HepG2 (cell line): Measurements from ENCODE around the gene NKAIN2. TPM values are rescaled to one million over a fixed set of nuclear protein-coding genes. Genes with fewer than 3 reads are reported as not detected.

Source experiments
- ATAC-seq: fragments of 200-7000 bp; cut with Tn5 transposase; 3 replicates; pipeline ENCODE4 v1.9.1; 2020; ENCODE audit warnings: mild to moderate bottlenecking, moderate library complexity
- BruUV-seq: library from RNA; stranded (reverse); fragments of 400-500 nt; replicated peaks from 2 replicates; lab custom pipeline; 2021; lab: Mats Ljungman, UMichigan
- CTCF ChIA-PET: fragments of 300-600 bp; formaldehyde crosslinking; extraction: SDS; loops from one replicate; lab custom pipeline; 2021; ENCODE audit warnings: low total read pairs, inconsistent platforms, low intra/inter-chr PET ratio; lab: Yijun Ruan, JAX
- POLR2A ChIA-PET: fragments of 350-600 bp; sonication (Branson Sonifier 250); formaldehyde crosslinking; loops from one replicate; lab custom pipeline; 2020; ENCODE audit warnings: antibody characterized with exemption, inconsistent platforms; lab: Yijun Ruan, JAX
- DNase-seq: peaks from one replicate; pipeline ENCODE4 v3.0.0-alpha.2; 2015; ENCODE audit warnings: low spot score
- FAIRE-seq: peaks from 3 replicates; lab custom pipeline; 2011; peaks lifted over from hg19 to GRCh38; lab: Jason Lieb, UNC
- H2AFZ ChIP-seq: one replicate; pipeline ENCODE4 v1.6.1; 2011; ENCODE audit warnings: low read length, inconsistent platforms
- H3K27ac ChIP-seq: fragments of 300-600 bp; 3 replicates; pipeline ENCODE4 v1.8.0; 2011; ENCODE audit warnings: mixed run types, mild to moderate bottlenecking, mixed read lengths, low read length, inconsistent platforms; ENCODE audit not compliant: insufficient read depth; ENCODE audit errors: extremely low read length
- H3K27me3 ChIP-seq, 2 experiments: fragments of 200-600 bp in 1 of 2; 2 replicates in 1 of 2; 3 replicates in 1 of 2; pipeline versions ENCODE4 v1.6.0 to v1.8.0; 2011; ENCODE audit warnings: low read length in 2 of 2, mild to moderate bottlenecking in 2 of 2, moderate library complexity in 2 of 2, inconsistent platforms in 1 of 2; ENCODE audit not compliant: insufficient read depth in 2 of 2, control insufficient read depth in 1 of 2
- H3K36me3 ChIP-seq, 2 experiments: fragments of 200-600 bp in 1 of 2; replicated peaks in 1 of 2; 2 replicates in 1 of 2; 3 replicates in 1 of 2; pipeline versions ENCODE4 v1.5.1 to v1.8.0; 2011; ENCODE audit warnings: low read length in 2 of 2, inconsistent platforms in 1 of 2; ENCODE audit not compliant: insufficient read depth in 2 of 2, control insufficient read depth in 1 of 2
- H3K4me1 ChIP-seq: 2 replicates; pipeline ENCODE4 v1.5.1; 2012; ENCODE audit warnings: low read length, inconsistent platforms; ENCODE audit not compliant: insufficient read depth
- H3K4me2 ChIP-seq: 2 replicates; pipeline ENCODE4 v1.6.0; 2011; ENCODE audit warnings: low read depth, low read length, inconsistent platforms
- H3K4me3 ChIP-seq, 3 experiments: fragments of 200-600 bp in 1 of 3; sonication (generic), shearing (Covaris generic) in 1 of 3; replicated peaks in 1 of 3; 2 replicates each; pipeline ENCODE4 v1.5.1; 2011 to 2016; ENCODE audit warnings: low read length in 3 of 3, inconsistent platforms in 2 of 3, low read depth in 2 of 3, mild to moderate bottlenecking in 2 of 3, control low read depth in 1 of 3, mixed read lengths in 1 of 3; ENCODE audit not compliant: insufficient read depth in 1 of 3
- H3K79me2 ChIP-seq: one replicate; pipeline ENCODE4 v1.6.1; 2011; ENCODE audit warnings: low read length, inconsistent platforms; ENCODE audit not compliant: insufficient read depth
- H3K9ac ChIP-seq: 2 replicates; pipeline ENCODE4 v1.6.0; 2011; ENCODE audit warnings: mild to moderate bottlenecking, low read depth, low read length, inconsistent platforms; ENCODE audit not compliant: insufficient read depth
- H3K9me3 ChIP-seq: 2 replicates; pipeline ENCODE4 v1.5.1; 2012; ENCODE audit warnings: mild to moderate bottlenecking, low read length
- H4K20me1 ChIP-seq: 2 replicates; pipeline ENCODE4 v1.6.0; 2011; ENCODE audit warnings: inconsistent platforms, mild to moderate bottlenecking, low read length, moderate library complexity; ENCODE audit not compliant: insufficient read depth
- CREM ChIP-seq, 2 experiments: sonication (generic) in 1 of 2; formaldehyde crosslinking in 1 of 2; IDR thresholded peaks; 2 replicates each; pipeline versions ENCODE4 v1.4.0 to v1.6.1; 2016 to 2020; ENCODE audit warnings: antibody characterized with exemption in 1 of 2, mild to moderate bottlenecking in 1 of 2, missing genetic modification reagents in 1 of 2
- FOXM1 ChIP-seq: sonication (generic); formaldehyde crosslinking; IDR thresholded peaks from 2 replicates; pipeline ENCODE4 v1.5.0; 2020; ENCODE audit warnings: missing genetic modification reagents
- HIVEP1 ChIP-seq: sonication (generic); formaldehyde crosslinking; IDR thresholded peaks from 2 replicates; pipeline ENCODE4 v1.4.0; 2020; ENCODE audit warnings: mild to moderate bottlenecking, missing genetic modification reagents
- IRF2 ChIP-seq: IDR thresholded peaks from 2 replicates; pipeline ENCODE4 v1.6.1; 2018; ENCODE audit warnings: missing genetic modification reagents, missing compliant biosample characterization
- KDM1A ChIP-seq: IDR thresholded peaks from 2 replicates; pipeline ENCODE4 v1.6.1; 2016; ENCODE audit warnings: missing compliant biosample characterization
- RFX1 ChIP-seq: fragments of 450-650 bp; IDR thresholded peaks from 2 replicates; pipeline ENCODE4 v1.6.1; 2017
- RFX3 ChIP-seq: IDR thresholded peaks from 2 replicates; pipeline ENCODE4 v1.6.1; 2016; ENCODE audit warnings: missing biosample characterization, missing genetic modification reagents
- TCF7L2 ChIP-seq: IDR thresholded peaks from 2 replicates; pipeline ENCODE4 v1.6.1; 2011; ENCODE audit warnings: mild to moderate bottlenecking, low read depth, low read length, moderate library complexity
- TEAD3 ChIP-seq: optimal IDR thresholded peaks from 2 replicates; pipeline ENCODE3; 2016; ENCODE audit warnings: borderline replicate concordance
- TOPORS ChIP-seq: sonication (generic); formaldehyde crosslinking; IDR thresholded peaks from 2 replicates; pipeline ENCODE4 v1.8.0; 2023; ENCODE audit warnings: mild to moderate bottlenecking, missing genetic modification reagents
- ZBTB2 ChIP-seq: sonication (generic); formaldehyde crosslinking; IDR thresholded peaks from 2 replicates; pipeline ENCODE4 v1.8.0; 2022; ENCODE audit warnings: low read depth, missing genetic modification reagents
- ZBTB43 ChIP-seq: sonication (generic); formaldehyde crosslinking; conservative IDR thresholded peaks from 2 replicates; pipeline ENCODE4 v1.4.0; 2020; ENCODE audit warnings: missing genetic modification reagents
- ZFAT ChIP-seq: sonication (generic); formaldehyde crosslinking; conservative IDR thresholded peaks from 2 replicates; pipeline ENCODE4 v1.8.1; 2023; ENCODE audit warnings: missing genetic modification reagents, inconsistent platforms
- ZNF431 ChIP-seq: sonication (generic); formaldehyde crosslinking; IDR thresholded peaks from 2 replicates; pipeline ENCODE4 v1.9.0; 2022; ENCODE audit warnings: missing genetic modification reagents, low read depth, mild to moderate bottlenecking, borderline replicate concordance
- ZNF790 ChIP-seq: sonication (generic); formaldehyde crosslinking; IDR thresholded peaks from 2 replicates; pipeline ENCODE4 v1.8.0; 2022; ENCODE audit warnings: missing genetic modification reagents, mild to moderate bottlenecking, borderline replicate concordance
- ZSCAN9 ChIP-seq: IDR thresholded peaks from 2 replicates; pipeline ENCODE4 v1.6.1; 2016; ENCODE audit warnings: borderline replicate concordance
- ZUFSP ChIP-seq: sonication (generic); formaldehyde crosslinking; IDR thresholded peaks from 2 replicates; pipeline ENCODE4 v1.9.0; 2021; ENCODE audit warnings: missing genetic modification reagents, mild to moderate bottlenecking, borderline replicate concordance
- WGBS: methylation state at CpG from one replicate; pipeline ENCODE4 v1.1.6; 2017; ENCODE audit warnings: low lambda C conversion rate; 5-methylcytosine and 5-hydroxymethylcytosine counted together
- in situ Hi-C: cut with HindIII; loops from 2 replicates; pipeline ENCODE4 v1.10.0; 2017; ENCODE audit warnings: low pct_unique_long_range_greater_than_20kb; ENCODE audit not compliant: extremely low pct_ligation_motif_present
- intact Hi-C: fragments of 100-400 bp; cut with micrococcal nuclease; formaldehyde crosslinking; loops from one replicate; pipeline ENCODE4 v1.10.0; 2022; ENCODE audit not compliant: unreplicated experiment
- polyA plus RNA-seq, 8 experiments: library from polyadenylated mRNA; depleted of rRNA in 3 of 8; stranded (reverse) in 7 of 8; unstranded in 1 of 8; fragments of >200 nt; fragmentation: Illumina TruSeq in 4 of 8; extraction: Trizol in 4 of 8; gene quantifications; 2 replicates each; pipeline versions ENCODE4 v1.2.1 to v1.2.3, GENCODE V29; 2011 to 2016; ENCODE audit warnings: low read depth in 4 of 8, missing spikeins in 1 of 8, mixed read lengths in 1 of 8; ENCODE audit not compliant: insufficient read depth in 1 of 8
- total RNA-seq, 5 experiments: library from RNA; depleted of rRNA; stranded (reverse); fragments of >200 nt; fragmentation: Illumina TruSeq; extraction: Trizol; gene quantifications; 2 replicates each; pipeline ENCODE4 v1.2.3, GENCODE V29; 2016; ENCODE audit warnings: low read depth in 1 of 5

Gene NKAIN2
- total and polyA plus RNA-seq, 2 of the 13 experiments (the other 11 are each of a cell fraction or from before 2014, with no cell fraction given) = not detected

GRCh38 chr6:124669713-124670480 lies 866.2 kb downstream of the NKAIN2 start:
- 2% methylated on average over 4 of the region's 4 CpGs for WGBS

More at GRCh38 chr6:124669713-124670480, 866.2 kb downstream of the NKAIN2 start:
- no peak overlapping the region for H3K4me3 ChIP-seq
- ChIA-PET POLR2A (no interaction called here), CTCF (no interaction called here)
- H4K20me1 ChIP-seq = no peaks in the 10 kb centered on the region
- intact Hi-C loops (no loop called here), in situ Hi-C loops (no loop called here)
- DNase-seq (no peak), ATAC-seq (no peak), FAIRE-seq (no peak)
- no peak overlapping the region for H3K9ac ChIP-seq
- no peaks in the 10 kb centered on the region for H3K27me3 ChIP-seq
- TF ChIP-seq RFX1 = no peak
- no peak for TF ChIP-seq IRF2 (CRISPR knock-in tag)
- TF ChIP-seq ZBTB2 (CRISPR knock-in tag) = no peak
- no peak for TF ChIP-seq TOPORS (CRISPR knock-in tag)
- no peak for TF ChIP-seq TEAD3 (CRISPR knock-in tag)
- no peak for TF ChIP-seq ZNF790 (CRISPR knock-in tag)
- TF ChIP-seq ZFAT (CRISPR knock-in tag) = no peak
- no peak for TF ChIP-seq ZNF431 (CRISPR knock-in tag)
- TF ChIP-seq ZSCAN9 = no peak
- no peak for TF ChIP-seq RFX3
- no peak for TF ChIP-seq CREM (IDR thresholded peaks at IDR 0.05)
- TF ChIP-seq CREM (CRISPR knock-in tag; IDR thresholded peaks at IDR 0.05) = no peak
- no peak for TF ChIP-seq HIVEP1 (CRISPR knock-in tag)
- TF ChIP-seq ZUFSP = no peak
- TF ChIP-seq ZBTB43 (CRISPR knock-in tag) = no peak
- no peak for TF ChIP-seq FOXM1
- no peak for TF ChIP-seq KDM1A (CRISPR knock-in tag)
- TF ChIP-seq TCF7L2 = no peak
- no peak overlapping the region for H3K4me2 ChIP-seq
- BruUV-seq = no TSS peak
- no peaks in the 10 kb centered on the region for H3K36me3 ChIP-seq
- H3K27ac ChIP-seq = no peak overlapping the region
- H3K4me1 ChIP-seq = no peaks in the 10 kb centered on the region
- no peaks in the 10 kb centered on the region for H3K79me2 ChIP-seq
- no peak overlapping the region for H2AFZ ChIP-seq
- peaks cover 31% of the 10 kb centered on the region for H3K9me3 ChIP-seq
